ENCODE results near the gene SRGAP2B. TPM values are rescaled to one million over a fixed set of nuclear protein-coding genes. Genes with fewer than 3 reads are reported as not detected.
"Not testable (repeated sequence)": the region's sequence is repeated elsewhere in the genome, so short reads cannot be mapped to it uniquely, and the experiment has no call there.

The SRGAP2B gene
- polyA plus RNA-seq, 3 donors, result 5.8 to 25.5 (median 7.0) TPM

GRCh38 chr1:145009928-145010327 lies 85.2 kb downstream of the SRGAP2B start:
- H3K27ac ChIP-seq (ENCODE audit: low read depth in 1 of 2, low read length in 2 of 2); H3K4me1 Mint-ChIP-seq; intact Hi-C loops (cut with micrococcal nuclease); DNase-seq; H3K9ac ChIP-seq (ENCODE audit: insufficient read depth, low read length, poor library complexity, severe bottlenecking); H3K4me1 ChIP-seq (ENCODE audit: control insufficient read depth in 1 of 2, insufficient read depth in 2 of 2, low read length in 2 of 2); H3K4me2 ChIP-seq (replicated peaks; ENCODE audit: extremely low read depth, low read length, poor library complexity, severe bottlenecking); H3K36me3 ChIP-seq (replicated peaks in 1 of 2; ENCODE audit: control insufficient read depth in 1 of 2, insufficient read depth in 2 of 2, low read length in 2 of 2); H3K4me3 ChIP-seq (replicated peaks in 1 of 3; ENCODE audit: low read depth in 2 of 3, low read length in 3 of 3); H3K27me3 Mint-ChIP-seq (ENCODE audit: low read depth in 3 of 3); H3K9me3 ChIP-seq (replicated peaks in 1 of 2; ENCODE audit: control insufficient read depth in 1 of 2, insufficient read depth in 1 of 2, low read length in 2 of 2); H3K9me3 Mint-ChIP-seq; H3K36me3 Mint-ChIP-seq; H4K20me1 ChIP-seq (ENCODE audit: insufficient read depth, low read length); H3K27me3 ChIP-seq (ENCODE audit: control insufficient read depth in 2 of 2, insufficient read depth in 2 of 2, low read length in 2 of 2); H2AFZ ChIP-seq (ENCODE audit: insufficient read depth, low read depth, low read length, poor library complexity, severe bottlenecking): not testable (repeated sequence)
- peak overlapping the region in 6 of 7 donors; percentile 76 to 90 (median 86) for H3K27ac Mint-ChIP-seq
- H3K79me2 ChIP-seq (ENCODE audit: insufficient read depth, low read length), result peaks cover 26% of the 10 kb centered on the region
- WGBS (ENCODE audit: insufficient coverage), result no CpG with 5 or more reads among the region's 3 CpGs
- peak overlapping the region in 1 of 2 donors; percentile 65 for H3K4me3 Mint-ChIP-seq

DNA sequence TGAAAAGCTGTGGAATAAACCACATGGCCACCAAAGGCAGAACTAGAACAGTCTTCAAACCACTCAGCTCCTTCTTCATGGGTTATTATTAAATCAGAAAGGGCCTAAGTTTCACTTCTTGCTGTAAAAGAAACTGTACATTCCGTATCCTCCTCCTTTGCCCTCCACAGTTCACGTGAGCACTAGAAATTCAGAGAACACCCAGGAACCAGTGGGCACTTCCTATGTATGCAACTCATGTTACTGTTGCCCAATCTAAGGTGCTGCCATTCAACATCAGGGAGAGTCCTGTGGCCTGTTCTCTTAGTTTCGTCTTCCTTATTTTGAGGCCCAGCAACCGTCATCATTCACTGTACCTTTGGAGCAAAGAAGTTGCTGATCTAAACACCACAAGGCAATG lies 86.7 kb downstream of the SRGAP2B start:
- no CpG with 5 or more reads among the region's 4 CpGs for WGBS (ENCODE audit: insufficient coverage)
- H3K4me3 ChIP-seq (replicated peaks in 1 of 3; ENCODE audit: low read depth in 2 of 3, low read length in 3 of 3); H2AFZ ChIP-seq (ENCODE audit: insufficient read depth, low read depth, low read length, poor library complexity, severe bottlenecking); H3K9me3 ChIP-seq (replicated peaks in 1 of 2; ENCODE audit: control insufficient read depth in 1 of 2, insufficient read depth in 1 of 2, low read length in 2 of 2); H3K27ac ChIP-seq (ENCODE audit: low read depth in 1 of 2, low read length in 2 of 2); H3K4me3 Mint-ChIP-seq; H3K27me3 Mint-ChIP-seq (ENCODE audit: low read depth in 3 of 3); DNase-seq; H3K36me3 ChIP-seq (replicated peaks in 1 of 2; ENCODE audit: control insufficient read depth in 1 of 2, insufficient read depth in 2 of 2, low read length in 2 of 2); H3K4me1 Mint-ChIP-seq; H3K4me1 ChIP-seq (ENCODE audit: control insufficient read depth in 1 of 2, insufficient read depth in 2 of 2, low read length in 2 of 2); H3K36me3 Mint-ChIP-seq; H3K4me2 ChIP-seq (replicated peaks; ENCODE audit: extremely low read depth, low read length, poor library complexity, severe bottlenecking); H4K20me1 ChIP-seq (ENCODE audit: insufficient read depth, low read length); H3K9ac ChIP-seq (ENCODE audit: insufficient read depth, low read length, poor library complexity, severe bottlenecking); intact Hi-C loops (cut with micrococcal nuclease); H3K9me3 Mint-ChIP-seq; H3K27me3 ChIP-seq (ENCODE audit: control insufficient read depth in 2 of 2, insufficient read depth in 2 of 2, low read length in 2 of 2): not testable (repeated sequence)
- peaks cover 22% of the 10 kb centered on the region for H3K79me2 ChIP-seq (ENCODE audit: insufficient read depth, low read length)
- peak overlapping the region in 6 of 7 donors; percentile 51 to 90 (median 86) for H3K27ac Mint-ChIP-seq

DNA sequence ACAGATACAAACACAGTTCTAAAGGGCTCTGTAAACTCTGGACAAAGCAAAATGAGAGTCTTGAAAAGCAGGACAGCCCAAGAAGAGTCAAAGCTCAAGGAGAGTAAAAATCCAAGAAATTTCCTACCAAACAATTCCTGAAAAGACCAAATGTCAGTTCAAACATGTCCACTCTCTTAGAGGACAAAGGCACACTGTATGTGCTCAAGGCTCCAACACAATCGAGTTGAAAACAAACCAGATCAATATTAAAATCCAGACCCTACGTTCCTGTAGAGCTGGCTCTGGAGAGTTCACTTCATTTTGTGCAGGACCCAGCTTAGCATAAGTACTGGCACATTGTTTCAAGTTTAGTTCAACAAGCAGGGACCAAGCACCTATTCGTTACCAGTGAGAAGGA lies 90.0 kb downstream of the SRGAP2B start:
- H3K9me3 Mint-ChIP-seq; H3K27me3 Mint-ChIP-seq (ENCODE audit: low read depth in 3 of 3); H3K4me1 ChIP-seq (ENCODE audit: control insufficient read depth in 1 of 2, insufficient read depth in 2 of 2, low read length in 2 of 2); H3K4me2 ChIP-seq (replicated peaks; ENCODE audit: extremely low read depth, low read length, poor library complexity, severe bottlenecking); H3K4me1 Mint-ChIP-seq; H3K27ac ChIP-seq (ENCODE audit: low read depth in 1 of 2, low read length in 2 of 2); intact Hi-C loops (cut with micrococcal nuclease); H3K27me3 ChIP-seq (ENCODE audit: control insufficient read depth in 2 of 2, insufficient read depth in 2 of 2, low read length in 2 of 2); H3K9me3 ChIP-seq (replicated peaks in 1 of 2; ENCODE audit: control insufficient read depth in 1 of 2, insufficient read depth in 1 of 2, low read length in 2 of 2); H3K36me3 ChIP-seq (replicated peaks in 1 of 2; ENCODE audit: control insufficient read depth in 1 of 2, insufficient read depth in 2 of 2, low read length in 2 of 2); H4K20me1 ChIP-seq (ENCODE audit: insufficient read depth, low read length); H3K36me3 Mint-ChIP-seq; H3K4me3 Mint-ChIP-seq; H2AFZ ChIP-seq (ENCODE audit: insufficient read depth, low read depth, low read length, poor library complexity, severe bottlenecking); H3K9ac ChIP-seq (ENCODE audit: insufficient read depth, low read length, poor library complexity, severe bottlenecking); H3K4me3 ChIP-seq (replicated peaks in 1 of 3; ENCODE audit: low read depth in 2 of 3, low read length in 3 of 3); DNase-seq; H3K27ac Mint-ChIP-seq: not testable (repeated sequence)
- peaks cover 18% of the 10 kb centered on the region for H3K79me2 ChIP-seq (ENCODE audit: insufficient read depth, low read length)
- WGBS (ENCODE audit: insufficient coverage), result no CpG with 5 or more reads among the region's 3 CpGs

DNA sequence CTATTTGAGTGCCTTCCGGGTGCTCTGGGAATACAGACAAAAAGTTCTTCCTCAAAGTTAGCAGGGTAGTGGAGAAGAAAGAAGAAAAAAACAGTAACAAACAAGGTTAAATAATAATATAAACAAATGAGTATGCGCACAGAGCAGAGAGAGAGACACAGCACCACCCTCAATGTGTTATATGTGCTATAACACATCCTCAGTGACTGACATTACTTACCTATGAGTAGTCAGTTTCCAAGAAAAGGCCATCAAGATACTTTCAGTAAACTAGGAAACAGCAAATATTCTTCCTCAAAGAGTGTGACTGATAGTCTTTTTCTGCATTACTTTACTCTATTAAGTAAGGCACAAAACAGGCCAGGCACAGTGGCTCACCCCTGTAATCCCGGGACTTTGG lies 93.7 kb downstream of the SRGAP2B start:
- H3K79me2 ChIP-seq (ENCODE audit: insufficient read depth, low read length), result peaks cover 11% of the 10 kb centered on the region
- WGBS (ENCODE audit: insufficient coverage), result no CpG with 5 or more reads among the region's 3 CpGs
- H3K27me3 ChIP-seq (ENCODE audit: control insufficient read depth in 2 of 2, insufficient read depth in 2 of 2, low read length in 2 of 2); H3K36me3 ChIP-seq (replicated peaks in 1 of 2; ENCODE audit: control insufficient read depth in 1 of 2, insufficient read depth in 2 of 2, low read length in 2 of 2); H3K9ac ChIP-seq (ENCODE audit: insufficient read depth, low read length, poor library complexity, severe bottlenecking); H3K4me2 ChIP-seq (replicated peaks; ENCODE audit: extremely low read depth, low read length, poor library complexity, severe bottlenecking); H3K27me3 Mint-ChIP-seq (ENCODE audit: low read depth in 3 of 3); DNase-seq; H3K4me1 Mint-ChIP-seq; H3K27ac Mint-ChIP-seq; H2AFZ ChIP-seq (ENCODE audit: insufficient read depth, low read depth, low read length, poor library complexity, severe bottlenecking); H3K4me3 ChIP-seq (replicated peaks in 1 of 3; ENCODE audit: low read depth in 2 of 3, low read length in 3 of 3); H3K9me3 Mint-ChIP-seq; H4K20me1 ChIP-seq (ENCODE audit: insufficient read depth, low read length); H3K36me3 Mint-ChIP-seq; H3K4me3 Mint-ChIP-seq; H3K9me3 ChIP-seq (replicated peaks in 1 of 2; ENCODE audit: control insufficient read depth in 1 of 2, insufficient read depth in 1 of 2, low read length in 2 of 2); intact Hi-C loops (cut with micrococcal nuclease); H3K27ac ChIP-seq (ENCODE audit: low read depth in 1 of 2, low read length in 2 of 2): not testable (repeated sequence)
- peaks cover 8 to 11% of the 10 kb centered on the region in 2 donors for H3K4me1 ChIP-seq (ENCODE audit: control insufficient read depth in 1 of 2, insufficient read depth in 2 of 2, low read length in 2 of 2)

All from CD14-positive monocyte (primary cell).